Measurements from ENCODE around the gene ARHGAP33. TPM values are rescaled to one million over a fixed set of nuclear protein-coding genes. Genes with fewer than 3 reads are reported as not detected.

ARHGAP33 gene
- total and polyA plus RNA-seq, 4 experiments from 2014 or later, result 0.29 to 19.4 (median 15.8) TPM; not detected in 1

DNA sequence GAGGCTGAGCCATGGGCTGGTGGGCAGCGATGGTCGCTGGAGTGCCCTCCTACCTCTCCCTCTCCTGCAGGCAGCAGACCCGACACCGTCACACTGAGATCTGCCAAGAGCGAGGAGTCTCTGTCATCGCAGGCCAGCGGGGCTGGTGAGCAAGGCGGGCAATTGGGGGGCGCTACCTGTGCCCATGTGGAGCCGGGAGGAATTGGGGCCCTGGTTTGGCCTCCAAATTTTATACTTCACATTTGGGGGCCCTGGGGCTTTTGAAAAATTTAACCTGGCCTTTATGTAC lies 9.9 kb downstream of the ARHGAP33 start:
- no peak overlapping the region for H3K27ac ChIP-seq (ENCODE audit: low read depth, low read length)
- no peaks in the 10 kb centered on the region for H3K4me1 ChIP-seq (ENCODE audit: insufficient read depth, low read length)
- peaks cover 0 to 1% (median 0%) of the 10 kb centered on the region in 4 donors for H3K4me1 Mint-ChIP-seq
- no peak overlapping the region for H3K27ac Mint-ChIP-seq
- ChIA-PET POLR2A (ENCODE audit: partially characterized antibody) (no interaction called here), CTCF (ENCODE audit: partially characterized antibody) (no interaction called here)
- intact Hi-C loops (cut with micrococcal nuclease), result no loop called here
- peaks cover 0 to 2% (median 0%) of the 10 kb centered on the region in 8 donors for H3K9me3 Mint-ChIP-seq
- H3K4me3 ChIP-seq (ENCODE audit: low read length in 2 of 2), result no peak overlapping the region
- no peaks in the 10 kb centered on the region for H3K27me3 ChIP-seq (ENCODE audit: insufficient read depth, low read length)
- peaks cover 7 to 15% of the 10 kb centered on the region in 2 donors for H3K36me3 Mint-ChIP-seq
- H3K9me3 ChIP-seq (ENCODE audit: control insufficient read depth in 1 of 2, low read length in 2 of 2), result no peaks in the 10 kb centered on the region
- no peak overlapping the region for H3K4me3 Mint-ChIP-seq
- H3K27me3 Mint-ChIP-seq, result no peaks in the 10 kb centered on the region
- peaks cover 8% of the 10 kb centered on the region for H3K36me3 ChIP-seq (ENCODE audit: insufficient read depth, low read length)
- no peak for DNase-seq

DNA sequence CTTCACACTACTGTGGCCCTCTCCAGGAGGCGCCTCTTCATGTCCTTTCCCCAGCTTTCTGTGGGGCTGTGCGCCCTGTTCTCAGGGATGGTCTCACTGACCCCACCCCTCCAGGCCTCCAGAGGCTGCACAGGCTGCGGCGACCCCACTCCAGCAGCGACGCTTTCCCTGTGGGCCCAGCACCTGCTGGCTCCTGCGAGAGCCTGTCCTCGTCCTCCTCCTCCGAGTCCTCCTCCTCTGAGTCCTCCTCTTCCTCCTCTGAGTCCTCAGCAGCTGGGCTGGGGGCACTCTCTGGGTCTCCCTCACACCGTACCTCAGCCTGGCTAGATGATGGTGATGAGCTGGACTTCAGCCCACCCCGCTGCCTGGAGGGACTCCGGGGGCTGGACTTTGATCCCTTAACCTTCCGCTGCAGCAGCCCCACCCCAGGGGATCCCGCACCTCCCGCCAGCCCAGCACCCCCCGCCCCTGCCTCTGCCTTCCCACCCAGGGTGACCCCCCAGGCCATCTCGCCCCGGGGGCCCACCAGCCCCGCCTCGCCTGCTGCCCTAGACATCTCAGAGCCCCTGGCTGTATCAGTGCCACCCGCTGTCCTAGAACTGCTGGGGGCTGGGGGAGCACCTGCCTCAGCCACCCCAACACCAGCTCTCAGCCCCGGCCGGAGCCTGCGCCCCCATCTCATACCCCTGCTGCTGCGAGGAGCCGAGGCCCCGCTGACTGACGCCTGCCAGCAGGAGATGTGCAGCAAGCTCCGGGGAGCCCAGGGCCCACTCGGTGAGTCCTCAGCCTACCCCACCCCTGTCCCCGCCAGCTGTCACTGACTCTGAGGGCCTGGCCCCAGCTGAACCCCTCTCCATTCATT lies 11.2 kb downstream of the ARHGAP33 start:
- Histone ChIP-seq H3K36me3 (ENCODE audit: insufficient read depth, low read length) (peaks cover 3% of the 10 kb centered on the region), H3K9me3 (ENCODE audit: control insufficient read depth in 1 of 2, low read length in 2 of 2) (no peaks in the 10 kb centered on the region), H3K4me1 (ENCODE audit: insufficient read depth, low read length) (no peaks in the 10 kb centered on the region), H3K4me3 (ENCODE audit: low read length in 2 of 2) (no peak overlapping the region), H3K27ac (ENCODE audit: low read depth, low read length) (no peak overlapping the region), H3K27me3 (ENCODE audit: insufficient read depth, low read length) (no peaks in the 10 kb centered on the region)
- peaks cover 0 to 2% (median 0%) of the 10 kb centered on the region in 8 donors for H3K9me3 Mint-ChIP-seq
- H3K27me3 Mint-ChIP-seq, result no peaks in the 10 kb centered on the region
- H3K4me3 Mint-ChIP-seq, result no peak overlapping the region
- H3K36me3 Mint-ChIP-seq, result peaks cover 7 to 9% of the 10 kb centered on the region in 2 donors
- no peak for DNase-seq
- intact Hi-C loops (cut with micrococcal nuclease), result no loop called here
- H3K4me1 Mint-ChIP-seq, result peaks cover 0 to 1% (median 0%) of the 10 kb centered on the region in 4 donors
- ChIA-PET POLR2A (ENCODE audit: partially characterized antibody) (no interaction called here), CTCF (ENCODE audit: partially characterized antibody) (no interaction called here)
- H3K27ac Mint-ChIP-seq, result peak overlapping the region in 1 of 7 donors; percentile 71

DNA sequence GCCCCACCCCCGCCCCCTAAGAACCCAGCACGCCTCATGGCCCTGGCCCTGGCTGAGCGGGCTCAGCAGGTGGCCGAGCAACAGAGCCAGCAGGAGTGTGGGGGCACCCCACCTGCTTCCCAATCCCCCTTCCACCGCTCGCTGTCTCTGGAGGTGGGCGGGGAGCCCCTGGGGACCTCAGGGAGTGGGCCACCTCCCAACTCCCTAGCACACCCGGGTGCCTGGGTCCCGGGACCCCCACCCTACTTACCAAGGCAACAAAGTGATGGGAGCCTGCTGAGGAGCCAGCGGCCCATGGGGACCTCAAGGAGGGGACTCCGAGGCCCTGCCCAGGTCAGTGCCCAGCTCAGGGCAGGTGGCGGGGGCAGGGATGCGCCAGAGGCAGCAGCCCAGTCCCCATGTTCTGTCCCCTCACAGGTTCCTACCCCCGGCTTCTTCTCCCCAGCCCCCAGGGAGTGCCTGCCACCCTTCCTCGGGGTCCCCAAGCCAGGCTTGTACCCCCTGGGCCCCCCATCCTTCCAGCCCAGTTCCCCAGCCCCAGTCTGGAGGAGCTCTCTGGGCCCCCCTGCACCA lies 11.9 kb downstream of the ARHGAP33 start:
- ChIA-PET POLR2A (ENCODE audit: partially characterized antibody) (no interaction called here), CTCF (ENCODE audit: partially characterized antibody) (no interaction called here)
- Histone ChIP-seq H3K27ac (ENCODE audit: low read depth, low read length) (no peak overlapping the region), H3K9me3 (ENCODE audit: control insufficient read depth in 1 of 2, low read length in 2 of 2) (no peaks in the 10 kb centered on the region), H3K4me3 (ENCODE audit: low read length in 2 of 2) (no peak overlapping the region), H3K36me3 (ENCODE audit: insufficient read depth, low read length) (no peaks in the 10 kb centered on the region), H3K4me1 (ENCODE audit: insufficient read depth, low read length) (no peaks in the 10 kb centered on the region), H3K27me3 (ENCODE audit: insufficient read depth, low read length) (no peaks in the 10 kb centered on the region)
- Mint-ChIP-seq H3K27me3 (no peaks in the 10 kb centered on the region), H3K4me3 (no peak overlapping the region), H3K4me1 (peaks cover 0 to 1% (median 0%) of the 10 kb centered on the region in 4 donors), H3K27ac (no peak overlapping the region), H3K36me3 (peaks cover 7% of the 10 kb centered on the region in 2 donors), H3K9me3 (peaks cover 0 to 2% (median 0%) of the 10 kb centered on the region in 8 donors)
- intact Hi-C loops (cut with micrococcal nuclease), result no loop called here
- no peak for DNase-seq

DNA sequence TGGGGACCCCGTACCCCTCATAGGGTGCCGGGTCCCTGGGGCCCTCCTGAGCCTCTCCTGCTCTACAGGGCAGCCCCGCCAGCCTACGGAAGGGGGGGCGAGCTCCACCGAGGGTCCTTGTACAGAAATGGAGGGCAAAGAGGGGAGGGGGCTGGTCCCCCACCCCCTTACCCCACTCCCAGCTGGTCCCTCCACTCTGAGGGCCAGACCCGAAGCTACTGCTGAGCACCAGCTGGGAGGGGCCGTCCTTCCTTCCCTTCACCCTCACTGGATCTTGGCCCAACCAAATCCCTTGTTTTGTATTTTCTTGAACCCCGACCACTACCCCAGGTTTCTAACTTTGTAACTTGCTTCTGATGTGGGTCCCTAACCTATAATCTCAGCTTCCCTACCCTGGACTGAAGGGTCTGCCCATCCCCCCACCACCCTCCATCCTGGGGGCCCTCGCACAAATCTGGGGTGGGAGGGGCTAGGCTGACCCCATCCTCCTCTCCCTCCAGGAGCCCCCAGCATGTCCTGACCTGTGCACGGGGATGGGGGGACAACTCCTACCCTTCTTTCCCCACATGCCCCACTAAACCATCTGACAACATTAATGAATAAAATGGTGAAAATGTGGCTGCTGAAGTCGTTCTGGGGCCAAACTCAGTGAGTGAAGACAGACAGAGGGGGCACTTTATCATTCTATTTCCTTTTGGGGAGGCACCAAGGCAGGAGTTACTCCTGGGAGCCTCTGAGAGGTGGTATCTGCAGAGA lies 13.0 kb downstream of the ARHGAP33 start:
- no peaks in the 10 kb centered on the region for H3K36me3 ChIP-seq (ENCODE audit: insufficient read depth, low read length)
- H3K4me3 Mint-ChIP-seq, result no peak overlapping the region
- peaks cover 0 to 2% of the 10 kb centered on the region in 2 donors for H3K36me3 Mint-ChIP-seq
- no peak for DNase-seq
- H3K27me3 ChIP-seq (ENCODE audit: insufficient read depth, low read length), result no peaks in the 10 kb centered on the region
- peaks cover 0 to 2% (median 0%) of the 10 kb centered on the region in 8 donors for H3K9me3 Mint-ChIP-seq
- no peak overlapping the region for H3K4me3 ChIP-seq (ENCODE audit: low read length in 2 of 2)
- ChIA-PET POLR2A (ENCODE audit: partially characterized antibody) (no interaction called here), CTCF (ENCODE audit: partially characterized antibody) (no interaction called here)
- peaks cover 0 to 3% of the 10 kb centered on the region in 2 donors for H3K27me3 Mint-ChIP-seq
- no peaks in the 10 kb centered on the region for H3K9me3 ChIP-seq (ENCODE audit: control insufficient read depth in 1 of 2, low read length in 2 of 2)
- intact Hi-C loops (cut with micrococcal nuclease), result no loop called here
- no peak overlapping the region for H3K27ac Mint-ChIP-seq
- no peak overlapping the region for H3K27ac ChIP-seq (ENCODE audit: low read depth, low read length)
- no peaks in the 10 kb centered on the region for H3K4me1 Mint-ChIP-seq
- no peaks in the 10 kb centered on the region for H3K4me1 ChIP-seq (ENCODE audit: insufficient read depth, low read length)

DNA sequence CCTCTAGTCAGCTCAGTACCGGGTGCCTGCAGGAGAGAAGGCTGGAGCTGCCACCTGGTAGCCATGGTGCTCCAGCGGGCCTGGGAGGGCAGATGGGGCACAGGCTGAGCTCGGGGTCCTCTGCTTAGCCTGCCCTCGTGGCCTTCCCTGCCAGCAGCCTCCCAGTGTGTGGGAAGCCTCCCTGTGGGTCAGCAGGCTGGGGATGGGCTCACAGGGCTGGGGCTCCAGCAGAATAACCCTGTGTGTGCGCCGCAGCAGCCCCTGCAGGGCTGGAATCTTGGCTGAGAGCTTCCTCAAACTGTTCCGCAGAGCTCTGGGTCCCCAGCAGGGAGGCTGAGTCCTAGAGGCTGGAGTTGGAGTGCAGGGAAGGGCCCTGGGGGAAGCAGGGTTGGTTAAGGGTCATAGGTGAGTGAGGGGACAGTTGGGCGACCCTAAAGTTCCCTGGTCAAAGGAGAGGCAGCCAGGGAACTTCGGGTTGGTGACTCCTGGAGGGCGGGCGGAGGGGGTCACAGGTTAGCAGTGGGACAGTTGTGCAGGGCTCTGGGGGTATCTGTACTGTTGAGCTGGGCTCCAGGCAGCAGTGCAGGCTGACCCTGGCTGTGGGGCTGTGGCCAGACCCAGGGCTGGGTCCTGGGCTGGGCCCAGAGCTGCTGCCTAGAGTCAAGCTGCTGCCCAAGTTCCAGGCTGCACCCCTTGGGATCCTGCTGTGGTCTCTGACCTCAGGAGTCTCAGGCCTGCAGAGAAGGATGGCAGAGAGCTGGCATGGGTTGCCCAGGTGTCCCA lies 14.0 kb downstream of the ARHGAP33 start:
- Histone ChIP-seq H3K9me3 (ENCODE audit: control insufficient read depth in 1 of 2, low read length in 2 of 2) (no peaks in the 10 kb centered on the region), H3K4me1 (ENCODE audit: insufficient read depth, low read length) (no peaks in the 10 kb centered on the region), H3K36me3 (ENCODE audit: insufficient read depth, low read length) (no peaks in the 10 kb centered on the region), H3K27me3 (ENCODE audit: insufficient read depth, low read length) (no peaks in the 10 kb centered on the region), H3K4me3 (ENCODE audit: low read length in 2 of 2) (no peak overlapping the region), H3K27ac (ENCODE audit: low read depth, low read length) (no peak overlapping the region)
- ChIA-PET POLR2A (ENCODE audit: partially characterized antibody) (no interaction called here), CTCF (ENCODE audit: partially characterized antibody) (interaction anchor here (1.0 kb wide), 1 partner anchor 94 kb away, joined by 3 read pairs; no protein-coding TSS in a partner anchor)
- no peak for DNase-seq
- H3K27ac Mint-ChIP-seq, result no peak overlapping the region
- intact Hi-C loops (cut with micrococcal nuclease), result no loop called here
- H3K9me3 Mint-ChIP-seq, result peaks cover 0 to 2% (median 0%) of the 10 kb centered on the region in 8 donors
- H3K4me3 Mint-ChIP-seq, result no peak overlapping the region
- peaks cover 4 to 6% of the 10 kb centered on the region in 2 donors for H3K27me3 Mint-ChIP-seq
- peaks cover 0 to 1% of the 10 kb centered on the region in 2 donors for H3K36me3 Mint-ChIP-seq
- H3K4me1 Mint-ChIP-seq, result no peaks in the 10 kb centered on the region

DNA sequence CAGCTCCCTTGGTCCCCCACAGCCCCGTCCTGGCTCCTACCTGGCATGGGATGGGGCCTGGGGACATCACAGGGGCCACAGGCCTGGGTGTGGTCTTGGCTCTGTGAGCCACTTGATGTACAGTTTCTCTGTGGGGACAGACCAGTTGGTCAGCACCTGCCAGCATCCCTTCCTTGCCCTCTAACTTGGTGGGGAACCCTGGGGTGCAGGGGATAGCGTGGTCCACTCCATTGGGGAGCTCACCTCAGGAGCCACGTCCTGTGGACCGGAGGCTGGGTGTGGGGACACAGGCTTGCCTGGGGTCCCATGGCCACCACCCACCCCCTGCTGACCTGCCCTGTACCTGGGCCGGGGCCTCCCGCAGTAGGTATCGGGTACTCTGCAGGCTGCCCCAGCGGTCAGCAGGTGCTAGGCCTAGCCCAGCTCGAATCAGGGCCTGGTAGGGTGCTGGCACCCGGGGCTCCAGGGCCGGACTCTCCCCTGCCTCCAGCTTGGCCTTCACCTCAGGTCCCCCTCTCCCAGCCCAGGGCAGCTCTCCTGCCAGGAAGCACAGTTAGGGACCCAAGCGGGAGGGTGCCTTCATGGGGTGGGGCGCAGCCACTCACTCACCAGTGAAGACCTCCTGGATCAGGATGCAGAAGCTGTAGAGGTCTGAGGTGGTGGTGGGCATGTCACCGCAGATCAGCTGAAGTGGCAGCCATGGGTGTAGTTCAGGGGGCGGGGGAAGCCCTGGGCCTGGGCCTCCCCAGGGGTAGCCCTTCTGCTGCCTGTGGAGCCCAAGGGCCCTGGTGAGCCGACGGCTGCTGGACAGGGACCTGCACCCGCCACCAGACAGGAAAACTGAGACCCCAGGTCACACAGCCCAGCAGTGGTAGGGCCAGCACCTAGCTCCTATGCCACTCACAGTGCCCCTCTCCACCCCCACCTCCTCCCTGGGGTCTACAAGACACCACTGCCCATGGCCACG lies 14.9 kb downstream of the ARHGAP33 start:
- no peaks in the 10 kb centered on the region for H3K9me3 ChIP-seq (ENCODE audit: control insufficient read depth in 1 of 2, low read length in 2 of 2)
- H3K4me1 ChIP-seq (ENCODE audit: insufficient read depth, low read length), result no peaks in the 10 kb centered on the region
- Mint-ChIP-seq H3K4me1 (no peaks in the 10 kb centered on the region), H3K4me3 (no peak overlapping the region), H3K27me3 (peaks cover 4 to 6% of the 10 kb centered on the region in 2 donors), H3K27ac (no peak overlapping the region), H3K36me3 (peaks cover 0 to 1% of the 10 kb centered on the region in 2 donors), H3K9me3 (peaks cover 0 to 2% (median 0%) of the 10 kb centered on the region in 8 donors)
- CTCF ChIA-PET (ENCODE audit: partially characterized antibody), result interaction anchor here (1.0 kb wide), 1 partner anchor 95 kb away, joined by 3 read pairs; no protein-coding TSS in a partner anchor
- H3K27ac ChIP-seq (ENCODE audit: low read depth, low read length), result no peak overlapping the region
- no peaks in the 10 kb centered on the region for H3K36me3 ChIP-seq (ENCODE audit: insufficient read depth, low read length)
- DNase-seq, result no peak
- POLR2A ChIA-PET (ENCODE audit: partially characterized antibody), result interaction anchor here (1.2 kb wide), 1 partner anchor 96 kb away, joined by 3 read pairs; no protein-coding TSS in a partner anchor
- H3K27me3 ChIP-seq (ENCODE audit: insufficient read depth, low read length), result no peaks in the 10 kb centered on the region
- no peak overlapping the region for H3K4me3 ChIP-seq (ENCODE audit: low read length in 2 of 2)
- intact Hi-C loops (cut with micrococcal nuclease), result no loop called here
